ENCODE data around the gene WNT3. TPM values are rescaled to one million over a fixed set of nuclear protein-coding genes. Genes with fewer than 3 reads are reported as not detected.

Gene WNT3
- total and polyA plus RNA-seq, 2 of the 8 experiments (the other 6 are each of a cell fraction or from before 2014, with no cell fraction given): 0.56 to 2.0 TPM

GRCh38 chr17:46859996-46860395, 41.5 kb upstream of the WNT3 start (continued):
- TF ChIP-seq EZH2 (IDR thresholded peaks at IDR 0.05; ENCODE audit: low read depth, low read length, severe bottlenecking) (no peak), POLR2A (IDR thresholded peaks at IDR 0.05; ENCODE audit: control extremely low read depth in 1 of 2, low read depth in 2 of 2, low read length in 2 of 2) (no peak), CHD2 (IDR thresholded peaks at IDR 0.05; ENCODE audit: low read length) (no peak), SP4 (IDR thresholded peaks at IDR 0.05; ENCODE audit: low read length) (no peak), BCL11A (IDR thresholded peaks at IDR 0.05; ENCODE audit: low read depth in 2 of 2, low read length in 2 of 2) (no peak), ASH2L (IDR thresholded peaks at IDR 0.05; ENCODE audit: low read length) (no peak)
- TF ChIP-seq, protein P1, sequence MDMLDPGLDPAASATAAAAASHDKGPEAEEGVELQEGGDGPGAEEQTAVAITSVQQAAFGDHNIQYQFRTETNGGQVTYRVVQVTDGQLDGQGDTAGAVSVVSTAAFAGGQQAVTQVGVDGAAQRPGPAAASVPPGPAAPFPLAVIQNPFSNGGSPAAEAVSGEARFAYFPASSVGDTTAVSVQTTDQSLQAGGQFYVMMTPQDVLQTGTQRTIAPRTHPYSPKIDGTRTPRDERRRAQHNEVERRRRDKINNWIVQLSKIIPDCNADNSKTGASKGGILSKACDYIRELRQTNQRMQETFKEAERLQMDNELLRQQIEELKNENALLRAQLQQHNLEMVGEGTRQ (IDR thresholded peaks at IDR 0.05; ENCODE audit: low read length): no peak

Measured in H1 (cell line).